Neuronal stem cell (in vitro differentiated cells): Measurements from ENCODE around the gene ARHGAP24.

Experiments
- DNase-seq: peaks from one replicate; pipeline ENCODE4 v3.0.0-alpha.2; 2013; ENCODE audit warnings: low spot score
- H2AFZ ChIP-seq: one replicate; pipeline ENCODE4 v1.6.1; 2013; ENCODE audit warnings: mild to moderate bottlenecking, low read length, inconsistent platforms
- H2AK5ac ChIP-seq: 2 replicates; pipeline ENCODE4 v1.6.1; 2013; ENCODE audit warnings: low read depth, mild to moderate bottlenecking, inconsistent platforms, low read length, moderate library complexity, mixed read lengths
- H2BK120ac ChIP-seq: 2 replicates; pipeline ENCODE4 v1.6.1; 2013; ENCODE audit warnings: low read depth, mild to moderate bottlenecking, inconsistent platforms, low read length, moderate library complexity, mixed read lengths
- H2BK12ac ChIP-seq: one replicate; pipeline ENCODE4 v1.6.1; 2013; ENCODE audit warnings: low read length, inconsistent platforms
- H2BK15ac ChIP-seq: 2 replicates; pipeline ENCODE4 v1.6.1; 2013; ENCODE audit warnings: mild to moderate bottlenecking, low read length, inconsistent platforms, mixed read lengths
- H2BK5ac ChIP-seq: one replicate; pipeline ENCODE4 v1.6.1; 2013; ENCODE audit warnings: inconsistent platforms, mild to moderate bottlenecking, low read length, moderate library complexity
- H3K14ac ChIP-seq: one replicate; pipeline ENCODE4 v1.6.1; 2013; ENCODE audit warnings: low read length, inconsistent platforms
- H3K18ac ChIP-seq: 2 replicates; pipeline ENCODE4 v1.6.1; 2013; ENCODE audit warnings: low read length, inconsistent platforms
- H3K23ac ChIP-seq: 2 replicates; pipeline ENCODE4 v1.6.1; 2013; ENCODE audit warnings: low read depth, mild to moderate bottlenecking, mixed read lengths, low read length, inconsistent platforms; ENCODE audit not compliant: poor library complexity
- H3K27ac ChIP-seq: replicated peaks from 3 replicates; pipeline ENCODE4 v1.5.1; 2013; ENCODE audit warnings: low read length, inconsistent platforms
- H3K27me3 ChIP-seq, 3 experiments: 2 replicates each; pipeline ENCODE4 v1.6.1; 2013; ENCODE audit warnings: low read length in 3 of 3, mild to moderate bottlenecking in 2 of 3, inconsistent platforms in 1 of 3, low read depth in 1 of 3, mixed read lengths in 1 of 3, moderate library complexity in 1 of 3; ENCODE audit not compliant: control insufficient read depth in 3 of 3, insufficient read depth in 3 of 3
- H3K36me3 ChIP-seq, 2 donors: replicated peaks in 1 of 2; 2 replicates each; pipeline ENCODE4 v1.6.1; 2013; ENCODE audit warnings: low read length in 2 of 2; ENCODE audit not compliant: control insufficient read depth in 2 of 2, insufficient read depth in 2 of 2
- H3K4ac ChIP-seq: 2 replicates; pipeline ENCODE4 v1.6.1; 2013; ENCODE audit warnings: inconsistent platforms, mild to moderate bottlenecking, low read length, moderate library complexity
- H3K4me1 ChIP-seq, 2 donors: 1 replicate in 1 of 2; 2 replicates in 1 of 2; pipeline ENCODE4 v1.6.1; 2013; ENCODE audit warnings: low read length in 2 of 2, low read depth in 1 of 2; ENCODE audit not compliant: control insufficient read depth in 2 of 2, insufficient read depth in 1 of 2
- H3K4me2 ChIP-seq: one replicate; pipeline ENCODE4 v1.6.1; 2013; ENCODE audit warnings: mild to moderate bottlenecking, low read length, inconsistent platforms; ENCODE audit not compliant: insufficient read depth, poor library complexity, severe bottlenecking
- H3K4me3 ChIP-seq, 2 donors: 2 replicates each; pipeline ENCODE4 v1.5.1; 2013; ENCODE audit warnings: low read length in 2 of 2, mild to moderate bottlenecking in 2 of 2, inconsistent platforms in 1 of 2, moderate library complexity in 1 of 2
- H3K79me1 ChIP-seq: one replicate; pipeline ENCODE4 v1.6.1; 2013; ENCODE audit warnings: low read depth, mild to moderate bottlenecking, inconsistent platforms, low read length, moderate library complexity
- H3K9ac ChIP-seq: one replicate; pipeline ENCODE4 v1.6.1; 2013; ENCODE audit warnings: mild to moderate bottlenecking, low read depth, low read length, inconsistent platforms; ENCODE audit not compliant: poor library complexity
- H3K9me3 ChIP-seq, 2 donors: replicated peaks in 1 of 2; 2 replicates each; pipeline versions ENCODE3 to v1.6.1; 2013; ENCODE audit warnings: low read length in 2 of 2, mild to moderate bottlenecking in 2 of 2, inconsistent platforms in 1 of 2, low read depth in 1 of 2, mixed read lengths in 1 of 2, moderate library complexity in 1 of 2; ENCODE audit not compliant: control insufficient read depth in 2 of 2, insufficient read depth in 1 of 2
- H4K8ac ChIP-seq: one replicate; pipeline ENCODE4 v1.6.1; 2013; ENCODE audit warnings: low read depth, mild to moderate bottlenecking, inconsistent platforms, low read length, moderate library complexity
- H4K91ac ChIP-seq: one replicate; pipeline ENCODE4 v1.6.1; 2013; ENCODE audit warnings: low read length, low read depth, mild to moderate bottlenecking, inconsistent platforms; ENCODE audit not compliant: poor library complexity
- WGBS, 2 donors: extraction: QIAGEN DNeasy Blood & Tissue Kit; methylation state at CpG; one replicate each; pipeline ENCODE4 v1.1.7; 2013; ENCODE audit warnings: missing lambda C conversion rate in 2 of 2, mixed read lengths in 1 of 2; ENCODE audit not compliant: insufficient read length in 2 of 2, insufficient replicate concordance in 1 of 2; ENCODE audit errors: extremely low coverage in 2 of 2; 5-methylcytosine and 5-hydroxymethylcytosine counted together

The ARHGAP24 gene

GRCh38 chr4:86006057-86006456 is 531.1 kb downstream of the ARHGAP24 start:
- no peaks in the 10 kb centered on the region for H3K36me3 ChIP-seq
- H3K9ac ChIP-seq, result no peak overlapping the region
- H3K4me2 ChIP-seq, result no peak overlapping the region
- no peak overlapping the region for H3K4me3 ChIP-seq
- no peak overlapping the region for H3K14ac ChIP-seq
- H3K27ac ChIP-seq, result no peak overlapping the region
- no peak overlapping the region for H3K23ac ChIP-seq
- no peaks in the 10 kb centered on the region for H3K79me1 ChIP-seq
- H3K9me3 ChIP-seq, result no peaks in the 10 kb centered on the region
- no peak overlapping the region for H2BK120ac ChIP-seq
- no peak overlapping the region for H2AK5ac ChIP-seq
- no peak overlapping the region for H3K18ac ChIP-seq
- no peak for DNase-seq
- H2BK5ac ChIP-seq, result no peak overlapping the region
- H4K8ac ChIP-seq, result no peak overlapping the region
- H2AFZ ChIP-seq, result no peak overlapping the region
- no peak overlapping the region for H4K91ac ChIP-seq
- H2BK12ac ChIP-seq, result no peak overlapping the region
- H3K4me1 ChIP-seq, result no peaks in the 10 kb centered on the region
- H3K27me3 ChIP-seq, result no peaks in the 10 kb centered on the region
- no peak overlapping the region for H2BK15ac ChIP-seq
- no peak overlapping the region for H3K4ac ChIP-seq

GRCh38 chr4:86007042-86007441 is 532.1 kb downstream of the ARHGAP24 start:
- no peaks in the 10 kb centered on the region for H3K4me1 ChIP-seq
- no peak overlapping the region for H3K18ac ChIP-seq
- H3K14ac ChIP-seq, result no peak overlapping the region
- no peak overlapping the region for H2AFZ ChIP-seq
- H3K9me3 ChIP-seq, result no peaks in the 10 kb centered on the region
- H2BK12ac ChIP-seq, result no peak overlapping the region
- no peak overlapping the region for H3K4ac ChIP-seq
- no peak overlapping the region for H3K4me2 ChIP-seq
- H4K91ac ChIP-seq, result no peak overlapping the region
- DNase-seq, result no peak
- no peak overlapping the region for H3K27ac ChIP-seq
- H3K27me3 ChIP-seq, result no peaks in the 10 kb centered on the region
- H2BK120ac ChIP-seq, result no peak overlapping the region
- H3K79me1 ChIP-seq, result no peaks in the 10 kb centered on the region
- no peak overlapping the region for H3K9ac ChIP-seq
- no peak overlapping the region for H3K4me3 ChIP-seq
- no peak overlapping the region for H3K23ac ChIP-seq
- H2BK15ac ChIP-seq, result no peak overlapping the region
- no peak overlapping the region for H2BK5ac ChIP-seq
- H3K36me3 ChIP-seq, result no peaks in the 10 kb centered on the region
- H4K8ac ChIP-seq, result no peak overlapping the region
- no CpG with 5 or more reads among the region's 6 CpGs for WGBS, 2 donors
- H2AK5ac ChIP-seq, result no peak overlapping the region

- H3K4me1 ChIP-seq, result peaks cover 0 to 2% of the 10 kb centered on the region in 2 donors
- no peak overlapping the region for H2BK120ac ChIP-seq
- H2BK5ac ChIP-seq, result no peak overlapping the region
- peaks cover 0 to 23% of the 10 kb centered on the region in 2 donors for H3K36me3 ChIP-seq
- H3K79me1 ChIP-seq, result no peaks in the 10 kb centered on the region
- no peak overlapping the region for H3K18ac ChIP-seq
- H4K8ac ChIP-seq, result no peak overlapping the region
- no peak overlapping the region for H3K9ac ChIP-seq
- no peak overlapping the region for H3K4me2 ChIP-seq
- no peak overlapping the region for H3K23ac ChIP-seq
- H3K14ac ChIP-seq, result no peak overlapping the region
- no peak for DNase-seq
- no peaks in the 10 kb centered on the region for H3K9me3 ChIP-seq
- H3K4me3 ChIP-seq, result no peak overlapping the region
- no peak overlapping the region for H2AK5ac ChIP-seq
- H4K91ac ChIP-seq, result no peak overlapping the region
- H3K27ac ChIP-seq, result no peak overlapping the region
- no peak overlapping the region for H3K4ac ChIP-seq
- H3K27me3 ChIP-seq, result no peaks in the 10 kb centered on the region
- H2BK15ac ChIP-seq, result no peak overlapping the region
- H2BK12ac ChIP-seq, result no peak overlapping the region
- no peak overlapping the region for H2AFZ ChIP-seq
- WGBS, 2 donors, result no CpG with 5 or more reads among the region's 1 CpG
These were observed 536.2 kb downstream of the ARHGAP24 start for GRCh38 chr4:86011117-86011516.

- Histone ChIP-seq H3K4me2 (no peak overlapping the region), H3K4ac (no peak overlapping the region), H3K14ac (no peak overlapping the region), H3K27me3 (no peaks in the 10 kb centered on the region), H3K79me1 (no peaks in the 10 kb centered on the region), H2AK5ac (no peak overlapping the region), H3K9ac (no peak overlapping the region), H3K9me3 (no peaks in the 10 kb centered on the region), H3K18ac (no peak overlapping the region), H2BK15ac (no peak overlapping the region), H2BK120ac (no peak overlapping the region), H4K91ac (no peak overlapping the region), H2AFZ (no peak overlapping the region), H4K8ac (no peak overlapping the region), H3K27ac (no peak overlapping the region), H3K23ac (no peak overlapping the region), H2BK5ac (no peak overlapping the region), H3K36me3 (peaks cover 2 to 47% of the 10 kb centered on the region in 2 donors), H3K4me1 (peaks cover 0 to 2% of the 10 kb centered on the region in 2 donors), H2BK12ac (no peak overlapping the region), H3K4me3 (no peak overlapping the region)
- WGBS, 2 donors, result no CpG with 5 or more reads among the region's 4 CpGs
- DNase-seq, result no peak
These were observed 538.7 kb downstream of the ARHGAP24 start for GRCh38 chr4:86013621-86014020.
